ENCODE results near the gene CDH23. TPM values are rescaled to one million over a fixed set of nuclear protein-coding genes. Genes with fewer than 3 reads are reported as not detected.

The CDH23 gene
- total RNA-seq, 4 donors from 2014 or later, result 0.57 to 5.9 (median 1.0) TPM

GRCh38 chr10:71712572-71713134 lies 315.9 kb downstream of the CDH23 start:
- Histone ChIP-seq H3K4me3 (no peak overlapping the region), H3K27me3 (no peaks in the 10 kb centered on the region), H3K27ac (peak overlapping the region; percentile 87 to 98 (median 94)), H3K36me3 (no peaks in the 10 kb centered on the region), H3K4me1 (peaks cover 38 to 67% (median 57%) of the 10 kb centered on the region in 3 donors), H3K9me3 (no peaks in the 10 kb centered on the region)
- TF ChIP-seq, protein P1, sequence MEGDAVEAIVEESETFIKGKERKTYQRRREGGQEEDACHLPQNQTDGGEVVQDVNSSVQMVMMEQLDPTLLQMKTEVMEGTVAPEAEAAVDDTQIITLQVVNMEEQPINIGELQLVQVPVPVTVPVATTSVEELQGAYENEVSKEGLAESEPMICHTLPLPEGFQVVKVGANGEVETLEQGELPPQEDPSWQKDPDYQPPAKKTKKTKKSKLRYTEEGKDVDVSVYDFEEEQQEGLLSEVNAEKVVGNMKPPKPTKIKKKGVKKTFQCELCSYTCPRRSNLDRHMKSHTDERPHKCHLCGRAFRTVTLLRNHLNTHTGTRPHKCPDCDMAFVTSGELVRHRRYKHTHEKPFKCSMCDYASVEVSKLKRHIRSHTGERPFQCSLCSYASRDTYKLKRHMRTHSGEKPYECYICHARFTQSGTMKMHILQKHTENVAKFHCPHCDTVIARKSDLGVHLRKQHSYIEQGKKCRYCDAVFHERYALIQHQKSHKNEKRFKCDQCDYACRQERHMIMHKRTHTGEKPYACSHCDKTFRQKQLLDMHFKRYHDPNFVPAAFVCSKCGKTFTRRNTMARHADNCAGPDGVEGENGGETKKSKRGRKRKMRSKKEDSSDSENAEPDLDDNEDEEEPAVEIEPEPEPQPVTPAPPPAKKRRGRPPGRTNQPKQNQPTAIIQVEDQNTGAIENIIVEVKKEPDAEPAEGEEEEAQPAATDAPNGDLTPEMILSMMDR (IDR thresholded peaks at IDR 0.05), result no peak
- TF ChIP-seq POLR2A (IDR thresholded peaks at IDR 0.05), result no peak
- WGBS, 2 donors, result 50 to 70% methylated on average over 2 to 4 of the region's 17 CpGs
- DNase-seq, result no peak
- intact Hi-C loops (cut with DNase I), result loop anchor here (5.0 to 10.0 kb wide), 2 partner anchors 60 to 182 kb away; partner anchors contain the start of gene VSIR

- Histone ChIP-seq H3K27ac (peak overlapping the region; percentile 87 to 98 (median 94)), H3K4me1 (peaks cover 40 to 67% (median 59%) of the 10 kb centered on the region in 3 donors), H3K27me3 (no peaks in the 10 kb centered on the region), H3K36me3 (no peaks in the 10 kb centered on the region), H3K9me3 (no peaks in the 10 kb centered on the region), H3K4me3 (peak overlapping the region in 1 of 4 donors; percentile 37)
- TF ChIP-seq POLR2A (IDR thresholded peaks at IDR 0.05), result peak in 1 of 4 donors; percentile 62
- TF ChIP-seq, protein P1 (IDR thresholded peaks at IDR 0.05), result peak in 3 of 6 experiments; percentile 18 to 41 (median 30)
- WGBS, 2 donors, result 5 to 11% methylated on average over 4 to 10 of the region's 12 CpGs
- no peak for DNase-seq
- intact Hi-C loops (cut with DNase I), result loop anchor here (5.0 to 10.0 kb wide), 2 partner anchors 59 to 181 kb away; partner anchors contain the start of gene VSIR
Measured at GRCh38 chr10:71713135-71714030, 316.7 kb downstream of the CDH23 start.

GRCh38 chr10:71714031-71714410 lies 317.3 kb downstream of the CDH23 start:
- Histone ChIP-seq H3K4me1 (peaks cover 40 to 69% (median 64%) of the 10 kb centered on the region in 3 donors), H3K27ac (peak overlapping the region; percentile 87 to 98 (median 94)), H3K9me3 (no peaks in the 10 kb centered on the region), H3K27me3 (no peaks in the 10 kb centered on the region), H3K4me3 (peak overlapping the region in 1 of 4 donors; percentile 37), H3K36me3 (no peaks in the 10 kb centered on the region)
- TF ChIP-seq POLR2A (IDR thresholded peaks at IDR 0.05), result no peak
- 33 to 42% methylated on average over 3 to 4 of the region's 4 CpGs for WGBS, 2 donors
- intact Hi-C loops (cut with DNase I), result loop anchor here (5.0 to 10.0 kb wide), 2 partner anchors 58 to 181 kb away; partner anchors contain the start of gene VSIR
- DNase-seq, result no peak

DNA sequence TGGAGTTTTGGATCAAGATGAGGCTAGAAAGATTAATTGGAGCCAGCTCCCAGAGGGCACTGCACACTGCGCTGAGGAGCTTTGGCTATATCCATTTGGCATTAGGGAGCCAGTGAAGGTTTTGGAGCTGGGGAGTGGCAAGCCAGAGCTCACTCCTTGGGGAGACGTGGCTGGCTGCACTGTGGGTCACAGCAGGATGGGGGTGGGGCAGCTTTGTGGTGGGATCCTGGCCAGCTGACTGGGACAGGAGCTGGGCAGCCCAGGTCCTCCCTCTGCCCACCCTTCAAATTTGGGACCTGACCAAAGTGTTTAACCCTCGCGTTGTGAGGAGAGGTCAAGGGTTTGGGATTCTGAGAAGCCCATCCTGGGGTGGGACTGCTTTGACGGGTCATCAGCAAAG lies 317.9 kb downstream of the CDH23 start:
- intact Hi-C loops (cut with DNase I), result loop anchor here (5.0 to 10.0 kb wide), 2 partner anchors 58 to 180 kb away; partner anchors contain the start of gene VSIR
- DNase-seq, result no peak
- Histone ChIP-seq H3K4me3 (peak overlapping the region in 1 of 4 donors; percentile 37), H3K36me3 (no peaks in the 10 kb centered on the region), H3K4me1 (peaks cover 40 to 72% (median 68%) of the 10 kb centered on the region in 3 donors), H3K9me3 (no peaks in the 10 kb centered on the region), H3K27me3 (no peaks in the 10 kb centered on the region), H3K27ac (peak overlapping the region; percentile 87 to 98 (median 94))
- 92% methylated on average over 2 of the region's 5 CpGs; no CpG with 5 or more reads in 1 of the 2 donors for WGBS, 2 donors
- TF ChIP-seq, protein P1 (IDR thresholded peaks at IDR 0.05), result no peak
- no peak for TF ChIP-seq POLR2A (IDR thresholded peaks at IDR 0.05)

GRCh38 chr10:71715026-71715425 lies 318.3 kb downstream of the CDH23 start:
- H3K27me3 ChIP-seq, result no peaks in the 10 kb centered on the region
- peak overlapping the region in 1 of 4 donors; percentile 15 for H3K4me3 ChIP-seq
- no peak for DNase-seq
- H3K27ac ChIP-seq, result peak overlapping the region; percentile 87 to 98 (median 94)
- WGBS, 2 donors, result 75% methylated on average over 7 of the region's 8 CpGs; no CpG with 5 or more reads in 1 of the 2 donors
- TF ChIP-seq POLR2A (IDR thresholded peaks at IDR 0.05), result no peak
- TF ChIP-seq, protein P1 (IDR thresholded peaks at IDR 0.05), result no peak
- H3K36me3 ChIP-seq, result no peaks in the 10 kb centered on the region
- H3K4me1 ChIP-seq, result peaks cover 40 to 72% (median 68%) of the 10 kb centered on the region in 3 donors
- no peaks in the 10 kb centered on the region for H3K9me3 ChIP-seq
- intact Hi-C loops (cut with DNase I), result loop anchor here (10.0 kb wide), 1 partner anchor 180 kb away; no protein-coding TSS in a partner anchor
